ENCODE results near the gene UXS1.

The UXS1 gene

GRCh38 chr2:106070181-106070580, 123.9 kb downstream of the UXS1 start:
- Histone ChIP-seq H3K9ac (ENCODE audit: low read depth, low read length) (no peak overlapping the region), H3K4me3 (ENCODE audit: low read length) (no peak overlapping the region), H3K9me3 (ENCODE audit: insufficient read depth, low read depth, low read length) (no peaks in the 10 kb centered on the region), H3K4me1 (ENCODE audit: insufficient read depth, low read length) (peaks cover 13% of the 10 kb centered on the region; the same call in 1 of the 2 replicates), H3K27me3 (ENCODE audit: insufficient read depth, low read length) (peaks cover 16% of the 10 kb centered on the region), H3K36me3 (ENCODE audit: insufficient read depth, low read length) (no peaks in the 10 kb centered on the region), H3K27ac (ENCODE audit: low read depth, low read length) (no peak overlapping the region)
- 88% methylated on average over 4 of the region's 4 CpGs for WGBS

- peaks cover 13% of the 10 kb centered on the region; the same call in 1 of the 2 replicates for H3K4me1 ChIP-seq (ENCODE audit: insufficient read depth, low read length)
- 97% methylated on average over 4 of the region's 4 CpGs for WGBS
- no peaks in the 10 kb centered on the region for H3K9me3 ChIP-seq (ENCODE audit: insufficient read depth, low read depth, low read length)
- H3K27ac ChIP-seq (ENCODE audit: low read depth, low read length) = no peak overlapping the region
- no peak overlapping the region for H3K4me3 ChIP-seq (ENCODE audit: low read length)
- H3K9ac ChIP-seq (ENCODE audit: low read depth, low read length) = no peak overlapping the region
- no peaks in the 10 kb centered on the region for H3K36me3 ChIP-seq (ENCODE audit: insufficient read depth, low read length)
- H3K27me3 ChIP-seq (ENCODE audit: insufficient read depth, low read length) = peaks cover 32% of the 10 kb centered on the region
Measured at GRCh38 chr2:106068451-106068850, 125.7 kb downstream of the UXS1 start.

- no peaks in the 10 kb centered on the region for H3K36me3 ChIP-seq (ENCODE audit: insufficient read depth, low read length)
- no peaks in the 10 kb centered on the region for H3K9me3 ChIP-seq (ENCODE audit: insufficient read depth, low read depth, low read length)
- H3K4me3 ChIP-seq (ENCODE audit: low read length) = peak overlapping the region; percentile 64
- peaks cover 13% of the 10 kb centered on the region; the same call in 1 of the 2 replicates for H3K4me1 ChIP-seq (ENCODE audit: insufficient read depth, low read length)
- 26% methylated on average over 26 of the region's 26 CpGs for WGBS
- no peak overlapping the region for H3K27ac ChIP-seq (ENCODE audit: low read depth, low read length)
- peaks cover 32% of the 10 kb centered on the region for H3K27me3 ChIP-seq (ENCODE audit: insufficient read depth, low read length)
- H3K9ac ChIP-seq (ENCODE audit: low read depth, low read length) = no peak overlapping the region
Measured at GRCh38 chr2:106065983-106066820, 127.9 kb downstream of the UXS1 start.

GRCh38 chr2:106065268-106065982, 128.7 kb downstream of the UXS1 start:
- Histone ChIP-seq H3K27ac (ENCODE audit: low read depth, low read length) (no peak overlapping the region), H3K27me3 (ENCODE audit: insufficient read depth, low read length) (peaks cover 32% of the 10 kb centered on the region), H3K9me3 (ENCODE audit: insufficient read depth, low read depth, low read length) (no peaks in the 10 kb centered on the region), H3K36me3 (ENCODE audit: insufficient read depth, low read length) (no peaks in the 10 kb centered on the region), H3K4me3 (ENCODE audit: low read length) (peak overlapping the region; percentile 64), H3K9ac (ENCODE audit: low read depth, low read length) (peak overlapping the region; percentile 3; the same call in 1 of the 2 replicates), H3K4me1 (ENCODE audit: insufficient read depth, low read length) (peaks cover 10% of the 10 kb centered on the region; the same call in 1 of the 2 replicates)
- WGBS = 4% methylated on average over 68 of the region's 68 CpGs

GRCh38 chr2:106063181-106063580, 130.9 kb downstream of the UXS1 start:
- Histone ChIP-seq H3K36me3 (ENCODE audit: insufficient read depth, low read length) (no peaks in the 10 kb centered on the region), H3K27ac (ENCODE audit: low read depth, low read length) (no peak overlapping the region), H3K4me3 (ENCODE audit: low read length) (no peak overlapping the region), H3K9ac (ENCODE audit: low read depth, low read length) (no peak overlapping the region), H3K27me3 (ENCODE audit: insufficient read depth, low read length) (peaks cover 32% of the 10 kb centered on the region), H3K9me3 (ENCODE audit: insufficient read depth, low read depth, low read length) (no peaks in the 10 kb centered on the region), H3K4me1 (ENCODE audit: insufficient read depth, low read length) (peaks cover 6% of the 10 kb centered on the region; the same call in 1 of the 2 replicates)
- WGBS = 86% methylated on average over 5 of the region's 5 CpGs

GRCh38 chr2:106062627-106063026, 131.5 kb downstream of the UXS1 start:
- Histone ChIP-seq H3K4me1 (ENCODE audit: insufficient read depth, low read length) (peaks cover 6% of the 10 kb centered on the region; the same call in 1 of the 2 replicates), H3K9ac (ENCODE audit: low read depth, low read length) (no peak overlapping the region), H3K27ac (ENCODE audit: low read depth, low read length) (no peak overlapping the region), H3K27me3 (ENCODE audit: insufficient read depth, low read length) (peaks cover 32% of the 10 kb centered on the region), H3K9me3 (ENCODE audit: insufficient read depth, low read depth, low read length) (no peaks in the 10 kb centered on the region), H3K36me3 (ENCODE audit: insufficient read depth, low read length) (no peaks in the 10 kb centered on the region), H3K4me3 (ENCODE audit: low read length) (no peak overlapping the region)
- WGBS = 96% methylated on average over 5 of the region's 5 CpGs

- Histone ChIP-seq H3K27ac (ENCODE audit: low read depth, low read length) (no peak overlapping the region), H3K4me1 (ENCODE audit: insufficient read depth, low read length) (peaks cover 6% of the 10 kb centered on the region; the same call in 1 of the 2 replicates), H3K4me3 (ENCODE audit: low read length) (no peak overlapping the region), H3K36me3 (ENCODE audit: insufficient read depth, low read length) (no peaks in the 10 kb centered on the region), H3K9ac (ENCODE audit: low read depth, low read length) (no peak overlapping the region), H3K9me3 (ENCODE audit: insufficient read depth, low read depth, low read length) (no peaks in the 10 kb centered on the region), H3K27me3 (ENCODE audit: insufficient read depth, low read length) (peaks cover 32% of the 10 kb centered on the region)
- WGBS = 74% methylated on average over 9 of the region's 9 CpGs
Measured at GRCh38 chr2:106061611-106062349, 132.3 kb downstream of the UXS1 start.

- Histone ChIP-seq H3K9ac (ENCODE audit: low read depth, low read length) (no peak overlapping the region), H3K9me3 (ENCODE audit: insufficient read depth, low read depth, low read length) (no peaks in the 10 kb centered on the region), H3K27me3 (ENCODE audit: insufficient read depth, low read length) (peaks cover 10% of the 10 kb centered on the region), H3K4me1 (ENCODE audit: insufficient read depth, low read length) (no peaks in the 10 kb centered on the region), H3K4me3 (ENCODE audit: low read length) (no peak overlapping the region), H3K36me3 (ENCODE audit: insufficient read depth, low read length) (no peaks in the 10 kb centered on the region), H3K27ac (ENCODE audit: low read depth, low read length) (no peak overlapping the region)
- WGBS = 91% methylated on average over 6 of the region's 6 CpGs
Measured at GRCh38 chr2:106059416-106060065, 134.6 kb downstream of the UXS1 start.

- Histone ChIP-seq H3K36me3 (ENCODE audit: insufficient read depth, low read length) (no peaks in the 10 kb centered on the region), H3K27ac (ENCODE audit: low read depth, low read length) (no peak overlapping the region), H3K9me3 (ENCODE audit: insufficient read depth, low read depth, low read length) (no peaks in the 10 kb centered on the region), H3K4me3 (ENCODE audit: low read length) (no peak overlapping the region), H3K9ac (ENCODE audit: low read depth, low read length) (no peak overlapping the region), H3K27me3 (ENCODE audit: insufficient read depth, low read length) (peaks cover under 1% of the 10 kb centered on the region; the same call in 1 of the 2 replicates), H3K4me1 (ENCODE audit: insufficient read depth, low read length) (no peaks in the 10 kb centered on the region)
- WGBS = 99% methylated on average over 4 of the region's 4 CpGs
Measured at GRCh38 chr2:106058469-106059137, 135.5 kb downstream of the UXS1 start.

- H3K4me1 ChIP-seq (ENCODE audit: insufficient read depth, low read length) = no peaks in the 10 kb centered on the region
- WGBS = 65% methylated on average over 4 of the region's 4 CpGs
- H3K9me3 ChIP-seq (ENCODE audit: insufficient read depth, low read depth, low read length) = no peaks in the 10 kb centered on the region
- H3K9ac ChIP-seq (ENCODE audit: low read depth, low read length) = no peak overlapping the region
- H3K4me3 ChIP-seq (ENCODE audit: low read length) = no peak overlapping the region
- H3K36me3 ChIP-seq (ENCODE audit: insufficient read depth, low read length) = no peaks in the 10 kb centered on the region
- H3K27me3 ChIP-seq (ENCODE audit: insufficient read depth, low read length) = no peaks in the 10 kb centered on the region
- no peak overlapping the region for H3K27ac ChIP-seq (ENCODE audit: low read depth, low read length)
Measured at GRCh38 chr2:106057206-106057605, 136.9 kb downstream of the UXS1 start.

Measured in HUES64 (cell line).